GM19025 (cell line): ENCODE measurements around the gene ITIH5.

Source experiments
- ATAC-seq: cut with Tn5 transposase; IDR thresholded peaks from one replicate; pipeline ENCODE4 v1.9.1; 2021; ENCODE audit warnings: mild to moderate bottlenecking, low read depth, moderate library complexity; ENCODE audit not compliant: unreplicated experiment

The ITIH5 gene

GRCh38 chr10:7558036-7558435, 108.7 kb downstream of the ITIH5 start:
- no peak for ATAC-seq

GRCh38 chr10:7553531-7553930, 113.2 kb downstream of the ITIH5 start:
- no peak for ATAC-seq

- no peak for ATAC-seq
Measured at GRCh38 chr10:7551950-7552716, 114.6 kb downstream of the ITIH5 start.

GRCh38 chr10:7551289-7551688, 115.5 kb downstream of the ITIH5 start:
- ATAC-seq: no peak

- ATAC-seq: no peak
Measured at GRCh38 chr10:7550013-7550412, 116.8 kb downstream of the ITIH5 start.

GRCh38 chr10:7547829-7548228, 118.9 kb downstream of the ITIH5 start:
- ATAC-seq: no peak

- no peak for ATAC-seq
Measured at GRCh38 chr10:7547206-7547605, 119.6 kb downstream of the ITIH5 start.

- no peak for ATAC-seq
Measured at GRCh38 chr10:7546385-7546967, 120.3 kb downstream of the ITIH5 start.

GRCh38 chr10:7545792-7546191, 121.0 kb downstream of the ITIH5 start:
- ATAC-seq: no peak

- no peak for ATAC-seq
Measured at GRCh38 chr10:7545261-7545660, 121.5 kb downstream of the ITIH5 start.

- ATAC-seq: no peak
Measured at GRCh38 chr10:7544203-7544602, 122.6 kb downstream of the ITIH5 start.

GRCh38 chr10:7542189-7542914, 124.4 kb downstream of the ITIH5 start:
- ATAC-seq: no peak

- no peak for ATAC-seq
Measured at GRCh38 chr10:7541137-7542087, 125.4 kb downstream of the ITIH5 start.

- ATAC-seq: no peak
Measured at GRCh38 chr10:7538970-7539654, 127.7 kb downstream of the ITIH5 start.

- no peak for ATAC-seq
Measured at GRCh38 chr10:7537126-7537525, 129.6 kb downstream of the ITIH5 start.

GRCh38 chr10:7534480-7534852, 132.3 kb downstream of the ITIH5 start:
- peak; percentile 82 for ATAC-seq

GRCh38 chr10:7533657-7534479, 132.9 kb downstream of the ITIH5 start:
- ATAC-seq: peak; percentile 39

GRCh38 chr10:7532723-7533498, 133.9 kb downstream of the ITIH5 start:
- ATAC-seq: no peak
